OCI-LY7 (cell line): ENCODE results near the gene TMEM144. TPM values are rescaled to one million over a fixed set of nuclear protein-coding genes. Genes with fewer than 3 reads are reported as not detected.

Experiments
- BruUV-seq: library from RNA; stranded (reverse); fragments of 400-500 nt; replicated peaks from 2 replicates; lab custom pipeline; 2021; lab: Mats Ljungman, UMichigan
- CTCF ChIA-PET: fragments of 300-600 bp; sonication (Branson Sonifier 250); formaldehyde crosslinking; loops from one replicate; lab custom pipeline; 2022; ENCODE audit warnings: antibody characterized with exemption; ENCODE audit not compliant: unreplicated experiment; lab: Charles Lee
- POLR2A ChIA-PET: fragments of 300-600 bp; sonication (Branson Sonifier 250); formaldehyde crosslinking; loops from one replicate; lab custom pipeline; 2022; ENCODE audit warnings: antibody characterized with exemption; lab: Charles Lee
- DNase-seq: peaks from one replicate; pipeline ENCODE4 v3.0.0-alpha.2; 2015; ENCODE audit warnings: low spot score
- H2AFZ ChIP-seq: fragments of 200-600 bp; sonication (generic), shearing (Covaris generic); 2 replicates; pipeline ENCODE4 v1.6.1; 2014; ENCODE audit warnings: mild to moderate bottlenecking, antibody characterized with exemption, low read length, moderate library complexity
- H3K27ac ChIP-seq: fragments of 200-600 bp; sonication (generic); 2 replicates; pipeline ENCODE4 v1.5.1; 2014; ENCODE audit warnings: mixed run types, low read depth, mild to moderate bottlenecking, moderate library complexity, low read length, inconsistent platforms; ENCODE audit not compliant: poor library complexity, severe bottlenecking
- H3K36me3 ChIP-seq: fragments of 200-600 bp; sonication (generic); 2 replicates; pipeline ENCODE4 v1.6.1; 2014; ENCODE audit warnings: mild to moderate bottlenecking, antibody characterized with exemption, low read length, moderate library complexity, mixed read lengths; ENCODE audit not compliant: insufficient read depth
- H3K4me1 ChIP-seq: fragments of 200-600 bp; sonication (generic); 2 replicates; pipeline ENCODE4 v1.5.1; 2014; ENCODE audit warnings: mild to moderate bottlenecking, low read length; ENCODE audit not compliant: insufficient read depth, poor library complexity, severe bottlenecking
- H3K4me2 ChIP-seq: fragments of 200-600 bp; sonication (generic); 2 replicates; pipeline ENCODE4 v1.6.1; 2014; ENCODE audit warnings: mild to moderate bottlenecking, low read length
- H3K4me3 ChIP-seq: fragments of 200-600 bp; sonication (generic); 2 replicates; pipeline ENCODE4 v1.5.1; 2014; ENCODE audit warnings: mild to moderate bottlenecking, low read depth, low read length; ENCODE audit not compliant: poor library complexity, severe bottlenecking
- H3K79me2 ChIP-seq: fragments of 200-600 bp; sonication (generic); 2 replicates; pipeline ENCODE4 v1.6.1; 2016; ENCODE audit warnings: low read depth, mild to moderate bottlenecking, low read length, moderate library complexity, mixed read lengths; ENCODE audit not compliant: insufficient read depth
- H3K9me2 ChIP-seq: fragments of 200-600 bp; sonication (generic); 2 replicates; pipeline ENCODE4 v1.6.1; 2016; ENCODE audit warnings: mild to moderate bottlenecking, low read length, mixed read lengths; ENCODE audit not compliant: insufficient read depth
- H3K9me3 ChIP-seq: fragments of 200-600 bp; sonication (generic); 2 replicates; pipeline ENCODE4 v1.6.1; 2014; ENCODE audit warnings: mild to moderate bottlenecking, mixed run types, low read length, mixed read lengths
- H4K20me1 ChIP-seq: fragments of 200-600 bp; sonication (generic); 2 replicates; pipeline ENCODE4 v1.6.1; 2014; ENCODE audit warnings: mild to moderate bottlenecking, antibody characterized with exemption, low read length, moderate library complexity, mixed read lengths; ENCODE audit not compliant: insufficient read depth
- CTCF ChIP-seq: fragments of 200-600 bp; sonication (generic); conservative IDR thresholded peaks from 2 replicates; pipeline ENCODE4 v1.5.1; 2014; ENCODE audit warnings: mild to moderate bottlenecking, antibody characterized with exemption, low read length, moderate library complexity, mixed read lengths
- EZH2phosphoT487 ChIP-seq: fragments of 200-600 bp; sonication (generic); IDR thresholded peaks from 2 replicates; pipeline ENCODE4 v1.6.1; 2018; ENCODE audit warnings: low read depth, borderline replicate concordance, mild to moderate bottlenecking, mixed run types, antibody characterized with exemption, low read length, moderate library complexity, mixed read lengths
- intact Hi-C: fragments of 100-400 bp; cut with micrococcal nuclease; formaldehyde crosslinking; loops from one replicate; pipeline ENCODE4 v1.10.0; 2022; ENCODE audit not compliant: unreplicated experiment
- total RNA-seq, 2 experiments: library from RNA; depleted of rRNA in 1 of 2; stranded (reverse); fragments of >200 nt in 1 of 2; shearing (Covaris generic) in 1 of 2; gene quantifications; 2 replicates each; pipeline ENCODE4 v1.2.3, GENCODE V29; 2014 to 2022

Gene TMEM144
- total RNA-seq, 2 experiments from 2014 or later = 0.30 TPM; not detected in 1

GRCh38 chr4:158170691-158171561, 39.4 kb upstream of the TMEM144 start:
- Histone ChIP-seq H3K4me1 (no peaks in the 10 kb centered on the region), H3K4me3 (no peak overlapping the region), H3K4me2 (no peak overlapping the region), H3K9me2 (no peaks in the 10 kb centered on the region), H3K79me2 (no peaks in the 10 kb centered on the region), H3K27ac (no peak overlapping the region), H2AFZ (no peak overlapping the region), H3K36me3 (no peaks in the 10 kb centered on the region), H3K9me3 (no peaks in the 10 kb centered on the region), H4K20me1 (no peaks in the 10 kb centered on the region)
- no peak for DNase-seq
- no TSS peak for BruUV-seq
- no peak for TF ChIP-seq EZH2phosphoT487
- peak; percentile 55 for TF ChIP-seq CTCF
- POLR2A ChIA-PET = interaction anchor here (1.1 to 1.7 kb wide), 2 partner anchors 19 to 177 kb away, joined by 5 to 8 read pairs; no protein-coding TSS in a partner anchor
- intact Hi-C loops = no loop called here
- CTCF ChIA-PET = no interaction called here

GRCh38 chr4:158172261-158173258, 37.7 kb upstream of the TMEM144 start, which contains the start of gene GASK1B:
Gene GASK1B (minus strand): TSS chr4:158173025. CDS start chr4:158171375, 1,650 bp downstream.
- no peaks in the 10 kb centered on the region for H3K9me3 ChIP-seq
- H3K9me2 ChIP-seq = no peaks in the 10 kb centered on the region
- H3K79me2 ChIP-seq = no peaks in the 10 kb centered on the region
- peak within 1 kb of the TSS; percentile 35; the same call in 1 of the 2 replicates for H2AFZ ChIP-seq
- no peak for TF ChIP-seq EZH2phosphoT487
- peak; percentile 78 for TF ChIP-seq CTCF
- no peaks in the 10 kb centered on the region for H3K36me3 ChIP-seq
- H3K4me2 ChIP-seq = no peak within 1 kb of the TSS
- no peaks in the 10 kb centered on the region for H4K20me1 ChIP-seq
- ChIA-PET POLR2A (interaction anchor here (1.1 to 1.7 kb wide), 2 partner anchors 17 to 179 kb away, joined by 5 to 8 read pairs; no protein-coding TSS in a partner anchor), CTCF (interaction anchor here (0.8 kb wide), 1 partner anchor 170 kb away, joined by 3 read pairs; no protein-coding TSS in a partner anchor)
- H3K4me1 ChIP-seq = no peaks in the 10 kb centered on the region
- peak; percentile 29 for DNase-seq
- H3K27ac ChIP-seq = no peak within 1 kb of the TSS
- BruUV-seq = no TSS peak
- intact Hi-C loops = loop anchor here (1.0 kb wide), 1 partner anchor 180 kb away; no protein-coding TSS in a partner anchor
- H3K4me3 ChIP-seq = no peak within 1 kb of the TSS
